SHP77 (cell line): ENCODE data around the gene PIM3.

Experiments
- DNase-seq, 2 experiments: peaks; one replicate each; lab custom pipeline; 2025; lab: John Stamatoyannopoulos, UW

Gene PIM3

GRCh38 chr22:49943405-49943765 is 17.2 kb upstream of the PIM3 start:
- DNase-seq: no peak

GRCh38 chr22:49943771-49944398 is 16.7 kb upstream of the PIM3 start:
- DNase-seq: no peak

- no peak for DNase-seq
These were observed 16.1 kb upstream of the PIM3 start for GRCh38 chr22:49944399-49944891.

DNA sequence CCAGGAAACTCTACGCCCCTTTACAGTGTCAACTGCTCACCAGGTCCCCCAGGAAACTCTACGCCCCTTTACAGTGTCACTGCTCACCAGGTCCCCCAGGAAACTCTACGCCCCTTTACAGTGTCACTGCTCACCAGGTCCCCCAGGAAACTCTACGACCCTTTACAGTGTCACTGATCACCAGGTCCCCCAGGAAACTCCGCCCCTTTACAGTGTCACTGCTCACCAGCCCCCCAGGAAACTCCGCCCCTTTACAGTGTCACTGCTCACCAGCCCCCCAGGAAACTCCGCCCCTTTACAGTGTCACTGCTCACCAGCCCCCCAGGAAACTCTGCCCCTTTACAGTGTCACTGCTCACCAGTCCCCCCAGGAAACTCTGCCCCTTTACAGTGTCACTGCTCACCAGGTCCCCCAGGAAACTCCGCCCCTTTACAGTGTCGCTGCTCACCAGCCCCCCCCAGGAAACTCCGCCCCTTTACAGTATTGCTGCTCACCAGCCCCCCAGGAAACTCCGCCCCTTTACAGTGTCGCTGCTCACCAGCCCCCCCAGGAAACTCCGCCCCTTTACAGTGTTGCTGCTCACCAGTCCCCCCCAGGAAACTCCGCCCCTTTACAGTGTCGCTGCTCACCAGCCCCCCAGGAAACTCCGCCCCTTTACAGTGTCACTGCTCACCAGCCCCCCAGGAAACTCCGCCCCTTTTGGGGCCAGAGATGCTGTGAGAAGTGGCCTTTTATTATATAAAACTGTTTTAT is 15.4 kb upstream of the PIM3 start:
- peak; percentile 61 to 65 for DNase-seq

- peak; percentile 35 to 41 for DNase-seq
These were observed 13.8 kb upstream of the PIM3 start for GRCh38 chr22:49946612-49947295.

DNA sequence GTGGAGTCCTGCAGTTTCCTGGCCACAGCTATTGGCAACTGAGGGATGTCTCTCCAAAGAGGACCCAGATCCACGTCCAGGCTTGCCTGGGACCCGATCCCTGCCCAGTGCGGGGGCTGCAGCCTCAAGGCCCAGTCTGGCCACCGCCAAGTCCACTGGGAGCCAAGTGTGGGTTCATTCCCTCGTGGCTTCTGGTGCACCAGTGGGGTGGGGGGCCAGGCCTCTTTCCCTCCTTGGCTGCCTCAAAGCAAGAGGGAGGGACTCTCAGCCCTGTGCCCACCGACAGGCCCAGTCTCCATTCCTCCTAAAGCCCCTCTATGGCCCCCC is 13.3 kb upstream of the PIM3 start:
- DNase-seq: no peak

DNA sequence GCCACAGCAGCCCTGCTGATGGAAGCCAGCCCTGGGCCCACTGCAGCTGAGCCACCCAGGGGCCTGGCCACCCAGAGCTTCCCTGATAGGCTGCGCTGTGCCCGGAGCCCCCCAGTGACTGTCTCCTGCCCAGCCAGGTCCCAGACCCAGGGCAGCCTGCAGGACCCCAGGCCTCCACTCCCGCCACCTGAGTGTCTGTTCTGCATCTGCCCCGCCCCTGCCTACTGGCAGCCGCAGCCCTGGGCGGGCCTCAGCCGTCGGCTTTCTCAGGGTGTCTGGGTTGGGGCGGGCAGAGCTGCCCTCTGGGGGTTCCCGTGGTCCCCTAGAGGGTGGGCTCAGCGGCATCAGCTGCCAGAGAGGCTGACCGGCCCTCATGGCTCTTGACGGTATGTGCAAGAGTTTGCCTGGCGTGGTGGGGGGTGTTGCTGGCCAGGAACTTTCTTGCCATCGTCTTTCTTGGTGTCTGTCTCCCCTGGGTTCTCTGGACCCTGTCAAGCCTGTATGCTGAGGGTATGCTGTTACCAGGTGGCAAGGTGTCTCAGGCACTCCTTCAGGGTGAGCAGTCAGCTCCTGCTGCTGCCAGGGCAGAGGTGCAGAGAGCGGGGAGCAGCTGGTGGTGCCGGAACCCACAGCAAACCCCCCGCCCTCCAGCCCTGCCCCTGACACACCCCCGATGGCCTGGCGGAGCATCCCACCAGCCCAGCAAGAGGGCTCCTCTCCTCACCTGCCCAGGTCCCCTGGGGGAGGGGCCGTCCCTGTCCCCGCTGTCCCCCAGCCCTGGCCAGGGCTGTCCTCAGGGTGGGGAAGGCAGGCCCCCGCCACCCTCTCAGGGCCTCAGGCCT is 12.2 kb upstream of the PIM3 start:
- no peak for DNase-seq

DNA sequence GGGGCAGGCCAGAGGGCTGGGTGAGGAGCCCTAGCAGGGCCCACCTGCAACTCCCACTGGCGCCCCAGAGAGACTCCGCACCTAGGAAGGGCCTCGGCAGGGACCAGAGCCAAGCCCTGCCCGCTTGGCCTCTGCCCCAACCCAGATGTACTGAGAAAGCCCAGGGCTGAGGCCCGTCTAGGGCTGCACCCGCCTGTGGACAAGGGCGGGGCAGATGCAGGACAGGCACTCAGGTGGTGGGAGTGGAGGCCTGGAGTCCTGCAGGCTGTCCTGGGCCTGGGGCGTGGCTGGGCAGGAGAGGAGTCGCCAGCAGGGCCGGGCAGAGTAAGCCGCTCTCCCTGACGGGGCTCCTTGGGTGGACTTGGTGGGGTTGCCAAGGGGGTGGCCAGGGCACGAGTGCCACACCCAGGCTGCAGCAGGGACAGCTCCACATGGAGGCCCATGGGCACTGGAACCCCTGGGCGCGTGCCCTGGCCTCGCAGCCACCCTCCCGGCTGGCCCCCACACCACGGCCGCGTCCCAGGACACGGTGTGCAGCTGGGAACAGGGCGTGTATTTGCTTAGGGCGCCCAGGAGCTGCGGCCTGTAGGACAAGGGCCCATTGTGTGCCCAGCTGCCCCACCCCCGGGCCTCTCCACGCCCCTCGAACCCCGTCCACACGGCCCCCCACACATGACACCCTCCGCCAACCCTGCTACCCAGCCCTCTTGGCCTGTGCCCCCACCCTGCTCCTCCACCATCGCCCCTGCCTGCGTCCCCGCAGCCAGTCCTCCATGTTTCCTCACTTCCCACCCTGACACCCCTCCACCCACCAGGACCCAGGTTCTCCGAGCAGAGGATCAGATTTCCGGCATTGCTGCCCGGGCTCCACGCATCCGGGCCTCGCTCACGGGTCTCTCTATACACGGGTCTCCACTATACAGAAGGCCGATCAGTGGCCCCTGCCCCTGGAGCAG is 11.3 kb upstream of the PIM3 start:
- peak in 1 of 2 experiments; percentile 57 for DNase-seq

DNA sequence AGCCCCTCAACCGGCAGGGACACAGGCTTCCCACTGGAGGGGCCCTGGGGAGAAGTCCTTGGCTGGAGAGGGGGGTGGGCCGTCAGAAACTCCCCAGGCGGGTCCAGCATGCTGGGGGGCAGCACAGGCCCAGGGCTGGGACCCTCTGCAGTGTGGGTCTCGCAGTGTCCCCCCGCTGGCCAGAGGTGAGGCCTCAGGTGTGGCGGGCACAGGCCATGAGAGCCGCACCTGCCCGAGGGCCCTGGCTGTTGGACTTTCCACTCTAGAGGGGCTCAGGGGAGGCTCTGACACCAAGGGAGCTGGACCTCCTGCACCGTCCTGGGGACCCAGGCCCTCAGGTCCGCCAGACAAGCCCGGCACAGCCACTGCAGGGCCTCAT is 10.7 kb upstream of the PIM3 start:
- no peak for DNase-seq

DNA sequence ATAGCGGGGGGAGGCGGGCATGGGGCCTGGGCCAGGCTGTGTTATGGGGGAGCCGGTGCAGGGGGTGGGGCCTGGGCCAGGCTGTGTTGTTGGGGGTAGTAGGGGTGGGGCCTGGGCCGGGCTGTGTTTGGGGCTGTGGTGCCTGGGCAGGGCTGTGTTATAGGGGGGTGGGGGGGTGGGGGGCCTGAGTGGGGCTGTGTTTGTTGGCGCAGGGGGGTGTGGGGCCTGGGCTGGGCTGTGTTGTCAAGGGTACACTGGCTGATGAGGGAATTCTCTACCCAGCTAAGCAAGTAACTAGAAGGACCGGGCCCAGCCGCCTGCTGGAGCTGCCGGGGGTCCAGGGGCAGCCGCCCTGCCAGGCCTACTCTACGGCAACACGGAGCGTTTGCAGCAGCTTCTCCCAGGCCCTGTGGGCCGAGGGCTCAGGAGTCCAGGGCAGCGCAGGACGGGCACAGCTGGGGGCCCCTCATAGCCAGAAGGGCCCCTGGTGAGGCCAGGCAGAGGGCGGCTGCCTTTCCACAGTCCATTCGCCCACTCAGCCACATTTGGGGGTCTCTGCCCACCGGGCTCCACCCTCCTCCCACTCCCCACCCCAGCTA is 10.1 kb upstream of the PIM3 start:
- peak in 1 of 2 experiments; percentile 23 for DNase-seq

GRCh38 chr22:49951000-49951677 is 9.4 kb upstream of the PIM3 start:
- peak; percentile 78 to 94 for DNase-seq

DNA sequence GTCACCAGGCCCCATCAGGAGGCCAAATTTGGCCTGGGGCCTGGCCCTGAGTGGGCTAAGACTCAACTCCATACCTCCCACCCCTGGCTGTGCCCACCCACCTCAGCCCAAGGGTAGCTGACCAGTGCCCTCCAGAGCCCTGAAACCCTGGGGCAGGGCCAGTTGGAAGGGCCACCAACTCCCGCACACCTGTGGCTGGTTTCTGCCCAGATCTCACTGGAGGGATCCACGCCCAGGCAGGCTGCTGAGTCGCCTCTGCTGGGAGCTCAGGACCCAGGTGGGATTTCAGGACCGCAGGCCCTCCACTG is 8.9 kb upstream of the PIM3 start:
- DNase-seq: no peak

DNA sequence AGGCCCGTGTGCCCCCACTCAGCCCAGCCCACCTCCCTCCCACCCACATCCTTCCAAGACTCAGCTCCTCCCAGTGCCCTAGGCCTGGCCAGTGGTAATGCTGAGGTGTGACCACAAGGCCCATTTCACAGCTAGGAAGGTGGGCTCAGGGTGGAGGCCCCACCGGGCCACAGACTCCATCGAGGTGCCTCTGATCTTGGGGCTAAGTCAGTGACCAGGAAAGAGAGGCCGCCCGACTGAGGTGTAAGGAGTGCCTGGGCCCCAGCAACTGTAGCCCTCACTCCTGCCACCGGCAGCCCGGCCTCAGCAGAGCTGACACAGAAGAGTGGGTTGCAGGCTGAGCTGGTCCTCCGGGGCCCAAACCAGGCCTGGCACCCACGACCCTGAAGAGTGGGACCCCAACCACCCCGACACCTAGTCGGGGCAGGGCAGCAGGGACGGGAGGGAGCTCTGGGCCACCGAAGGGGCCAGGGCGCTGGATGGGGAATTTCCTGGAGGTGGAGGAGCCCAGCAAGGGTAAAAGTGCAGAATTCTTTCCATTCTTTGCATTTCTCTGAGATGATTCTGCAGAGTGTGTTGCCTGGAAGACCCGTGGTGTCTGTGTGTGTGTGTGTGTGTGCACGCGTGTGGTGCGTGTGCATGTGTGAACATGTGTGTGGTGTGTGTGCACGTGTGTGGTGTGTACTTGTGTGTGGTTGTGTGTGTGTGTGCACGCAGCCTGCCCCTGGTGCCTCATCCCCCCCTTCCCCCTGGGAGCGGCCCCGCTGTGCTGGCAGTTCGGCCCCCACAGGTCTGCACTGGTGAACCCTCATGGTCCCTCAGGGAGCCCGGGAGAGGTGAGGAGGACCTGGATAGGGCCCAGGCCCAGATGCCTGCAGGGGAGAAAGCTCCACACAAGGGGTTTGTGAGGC is 8.3 kb upstream of the PIM3 start:
- DNase-seq: no peak

DNA sequence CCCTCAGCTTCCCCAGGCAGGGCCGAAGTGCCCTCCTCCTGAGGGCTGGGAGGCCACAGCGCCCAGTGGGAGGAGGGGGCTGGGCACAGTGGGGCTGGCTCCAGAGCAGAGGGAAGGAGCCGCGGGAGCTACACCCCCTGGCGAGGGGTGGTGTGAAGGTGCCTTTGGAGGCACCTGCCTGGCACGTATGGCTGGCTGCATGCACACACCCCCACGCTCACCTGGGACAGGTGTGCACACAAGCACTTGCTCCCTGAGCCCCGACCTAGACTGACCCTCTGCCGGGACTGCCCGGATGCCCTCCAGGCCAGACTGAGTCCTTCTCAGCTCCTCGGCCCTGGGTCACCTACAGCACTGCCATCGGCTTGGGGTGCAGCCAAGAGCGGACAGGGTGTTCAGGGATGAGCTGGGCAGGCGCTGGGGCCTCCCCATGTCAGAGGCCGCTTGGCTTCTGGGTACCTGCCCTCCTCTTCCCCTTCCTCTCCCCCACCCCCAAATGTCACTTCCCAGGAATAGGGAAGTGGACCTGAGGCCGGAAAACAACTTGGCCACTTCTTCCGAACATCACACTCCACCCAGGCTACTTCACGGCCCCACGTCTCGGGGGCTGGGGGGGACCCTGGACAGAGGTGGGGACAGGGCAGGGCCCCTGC is 7.4 kb upstream of the PIM3 start:
- no peak for DNase-seq

GRCh38 chr22:49953680-49954344 is 6.8 kb upstream of the PIM3 start:
- DNase-seq: no peak

DNA sequence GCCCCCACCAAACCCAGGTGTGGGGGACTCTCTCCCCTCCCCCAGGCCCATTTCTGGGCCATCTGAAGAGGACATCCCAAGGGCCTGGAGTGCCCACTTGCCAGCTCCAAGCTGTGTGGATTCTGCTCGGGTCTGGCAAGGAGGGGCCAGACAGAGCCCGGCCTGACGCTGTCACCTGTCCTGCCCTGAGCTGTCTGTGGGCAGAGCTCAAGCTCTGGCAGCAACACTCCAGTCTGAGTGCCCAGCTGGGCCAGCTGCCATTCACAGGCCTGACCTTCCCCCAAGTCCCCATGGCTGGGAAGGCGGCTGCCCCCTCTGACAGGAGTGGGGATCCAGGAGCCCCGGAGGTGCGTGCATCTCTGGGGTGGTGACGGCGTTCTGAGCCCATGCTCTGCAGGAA is 6.2 kb upstream of the PIM3 start:
- peak in 1 of 2 experiments; percentile 68 for DNase-seq

DNA sequence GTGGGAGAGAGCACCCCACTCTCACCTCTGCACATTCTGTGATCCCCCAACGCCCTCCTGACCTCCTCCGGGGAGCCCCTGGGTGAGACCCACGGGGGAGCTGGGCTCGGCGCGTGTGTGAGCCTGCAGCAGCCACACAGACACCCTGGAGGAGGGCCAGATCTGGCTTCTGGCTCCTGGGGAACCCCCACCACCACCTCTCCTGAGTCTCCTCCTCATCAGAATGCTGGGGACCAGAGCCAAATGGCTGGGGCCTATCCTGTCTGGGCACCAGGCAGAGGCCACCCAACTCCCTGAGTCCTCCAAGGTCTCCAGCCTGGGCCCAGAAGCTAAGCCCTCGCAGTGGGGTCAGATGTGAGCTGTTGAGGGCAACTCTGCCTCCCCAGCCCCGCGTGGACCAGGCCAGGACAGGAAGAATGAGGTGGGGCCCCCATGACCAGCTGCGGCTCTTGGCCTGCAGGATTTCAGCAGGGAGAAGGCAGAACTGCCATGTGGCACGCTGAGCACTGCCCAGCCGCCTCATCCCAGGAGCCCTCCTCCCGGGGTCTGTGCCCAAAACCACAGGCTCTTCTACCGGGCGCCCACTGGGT is 5.5 kb upstream of the PIM3 start:
- no peak for DNase-seq
